Kidney capillary endothelial cell (primary cell): ENCODE results near the gene ZNF595.
"Not testable (repeated sequence)": the region's sequence is repeated elsewhere in the genome, so short reads cannot be mapped to it uniquely, and the experiment has no call there.

Experiments
- DNase-seq: peaks from one replicate; pipeline ENCODE4 v3.0.0-alpha.2; 2018; ENCODE audit warnings: low spot score

Gene ZNF595

GRCh38 chr4:86559-87324, 33.6 kb downstream of the ZNF595 start:
- not testable (repeated sequence) for DNase-seq

GRCh38 chr4:98386-98785, 45.3 kb downstream of the ZNF595 start:
- no peak for DNase-seq

GRCh38 chr4:99863-100262, 46.7 kb downstream of the ZNF595 start:
- DNase-seq, result no peak

- DNase-seq, result no peak
These were observed 53.9 kb downstream of the ZNF595 start for GRCh38 chr4:107083-107443.

GRCh38 chr4:107444-108429, 54.6 kb downstream of the ZNF595 start:
- DNase-seq, result no peak

GRCh38 chr4:112771-113170, 59.6 kb downstream of the ZNF595 start:
- DNase-seq, result no peak

- no peak for DNase-seq
These were observed 60.6 kb downstream of the ZNF595 start for GRCh38 chr4:113732-114131.

GRCh38 chr4:114149-114548, 61.0 kb downstream of the ZNF595 start:
- DNase-seq, result no peak

GRCh38 chr4:116499-116898, 63.4 kb downstream of the ZNF595 start:
- DNase-seq, result no peak

- no peak for DNase-seq
These were observed 67.5 kb downstream of the ZNF595 start for GRCh38 chr4:120616-121015.

- DNase-seq, result no peak
These were observed 68.4 kb downstream of the ZNF595 start for GRCh38 chr4:121408-122084.

- not testable (repeated sequence) for DNase-seq
These were observed 70.8 kb downstream of the ZNF595 start for GRCh38 chr4:123922-124274.

- DNase-seq, result peak; percentile 95
These were observed 71.4 kb downstream of the ZNF595 start, which contains the start of gene ZNF718 for GRCh38 chr4:124275-125081. Gene ZNF718 (plus strand): TSS chr4:124501. CDS start chr4:124671, 170 bp downstream.

- peak; percentile 21 for DNase-seq
These were observed 72.1 kb downstream of the ZNF595 start for GRCh38 chr4:125091-125771.

GRCh38 chr4:125833-126232, 72.7 kb downstream of the ZNF595 start:
- no peak for DNase-seq

GRCh38 chr4:132483-132882, 79.4 kb downstream of the ZNF595 start:
- no peak for DNase-seq
